HepG2 (cell line): ENCODE results near the gene DDR1. TPM values are rescaled to one million over a fixed set of nuclear protein-coding genes. Genes with fewer than 3 reads are reported as not detected.

Experiments used
- CTCF ChIP-seq: sonication (generic); formaldehyde crosslinking; IDR thresholded peaks from 2 replicates; pipeline ENCODE4 v1.5.0; 2020; ENCODE audit warnings: mild to moderate bottlenecking, missing genetic modification reagents, moderate library complexity
- HNF1B ChIP-seq: sonication (generic); formaldehyde crosslinking; IDR thresholded peaks from 2 replicates; pipeline ENCODE4 v1.5.1; 2020; ENCODE audit warnings: mild to moderate bottlenecking, moderate library complexity, missing genetic modification reagents
- KDM6A ChIP-seq: IDR thresholded peaks from 2 replicates; pipeline ENCODE4 v1.6.1; 2016; ENCODE audit warnings: low read depth
- MAFK ChIP-seq, 2 experiments: IDR thresholded peaks in 1 of 2; conservative IDR thresholded peaks in 1 of 2; 2 replicates each; pipeline ENCODE4 v1.6.1; 2011; ENCODE audit warnings: improper control_type of control experiment in 2 of 2, low read length in 2 of 2
- NRL ChIP-seq: sonication (generic); formaldehyde crosslinking; IDR thresholded peaks from 2 replicates; pipeline ENCODE4 v1.5.0; 2020; ENCODE audit warnings: missing genetic modification reagents, mild to moderate bottlenecking, moderate library complexity, borderline replicate concordance
- PCBP1 ChIP-seq: fragments of 200-400 bp; formaldehyde crosslinking; IDR thresholded peaks from 2 replicates; pipeline ENCODE4 v1.6.1; 2017; ENCODE audit warnings: mild to moderate bottlenecking, low read depth, low read length, borderline replicate concordance
- PRDM4 ChIP-seq: sonication (generic); formaldehyde crosslinking; IDR thresholded peaks from 2 replicates; pipeline ENCODE4 v1.9.0; 2021; ENCODE audit warnings: missing genetic modification reagents, borderline replicate concordance
- TBX2 ChIP-seq: sonication (generic); formaldehyde crosslinking; IDR thresholded peaks from 2 replicates; pipeline ENCODE4 v1.5.0; 2020; ENCODE audit warnings: missing genetic modification reagents, mild to moderate bottlenecking, borderline replicate concordance
- TFDP2 ChIP-seq: sonication (generic); formaldehyde crosslinking; IDR thresholded peaks from 2 replicates; pipeline ENCODE4 v1.4.0; 2020; ENCODE audit warnings: missing genetic modification reagents
- ZBTB7B ChIP-seq: sonication (generic); formaldehyde crosslinking; IDR thresholded peaks from 2 replicates; pipeline ENCODE4 v1.4.0; 2020; ENCODE audit warnings: missing genetic modification reagents
- ZNF407 ChIP-seq: sonication (generic); formaldehyde crosslinking; IDR thresholded peaks from one replicate; pipeline ENCODE4 v1.5.1; 2020; ENCODE audit warnings: mild to moderate bottlenecking, missing genetic modification reagents; ENCODE audit errors: not compliant biosample characterization
- ZNF496 ChIP-seq: sonication (generic); formaldehyde crosslinking; IDR thresholded peaks from 2 replicates; pipeline ENCODE4 v1.8.1; 2023; ENCODE audit warnings: mild to moderate bottlenecking, moderate library complexity, missing genetic modification reagents; ENCODE audit not compliant: insufficient replicate concordance
- ZNF510 ChIP-seq: sonication (generic); formaldehyde crosslinking; IDR thresholded peaks from 2 replicates; pipeline ENCODE4 v1.4.0; 2020; ENCODE audit warnings: low read depth, mild to moderate bottlenecking, missing genetic modification reagents
- ZSCAN9 ChIP-seq: IDR thresholded peaks from 2 replicates; pipeline ENCODE4 v1.6.1; 2016; ENCODE audit warnings: borderline replicate concordance
- polyA plus RNA-seq, 8 experiments: library from polyadenylated mRNA; depleted of rRNA in 3 of 8; stranded (reverse) in 7 of 8; unstranded in 1 of 8; fragments of >200 nt; fragmentation: Illumina TruSeq in 4 of 8; extraction: Trizol in 4 of 8; gene quantifications; 2 replicates each; pipeline versions ENCODE4 v1.2.1 to v1.2.3, GENCODE V29; 2011 to 2016; ENCODE audit warnings: low read depth in 4 of 8, missing spikeins in 1 of 8, mixed read lengths in 1 of 8; ENCODE audit not compliant: insufficient read depth in 1 of 8
- total RNA-seq, 5 experiments: library from RNA; depleted of rRNA; stranded (reverse); fragments of >200 nt; fragmentation: Illumina TruSeq; extraction: Trizol; gene quantifications; 2 replicates each; pipeline ENCODE4 v1.2.3, GENCODE V29; 2016; ENCODE audit warnings: low read depth in 1 of 5

Gene DDR1
- total and polyA plus RNA-seq, 2 of the 13 experiments (the other 11 are each of a cell fraction or from before 2014, with no cell fraction given), result 16.7 to 20.2 TPM

GRCh38 chr6:30915591-30915946 lies 31.2 kb downstream of the DDR1 start (continued):
- no peak for TF ChIP-seq PRDM4 (CRISPR knock-in tag)
- no peak for TF ChIP-seq ZBTB7B (CRISPR knock-in tag)
- TF ChIP-seq ZNF510 (CRISPR knock-in tag), result no peak
- TF ChIP-seq ZNF496 (CRISPR knock-in tag), result no peak
- TF ChIP-seq TFDP2, result no peak
- no peak for TF ChIP-seq ZNF407
- TF ChIP-seq ZSCAN9 (CRISPR knock-in tag), result no peak
- TF ChIP-seq MAFK (conservative IDR thresholded peaks at IDR 0.05 in 1 of 2, IDR thresholded peaks at IDR 0.05 in 1 of 2; ENCODE audit: low read length in 2 of 2), result no peak
- TF ChIP-seq HNF1B (CRISPR knock-in tag), result peak; percentile 57; the same call in 1 of the 2 replicates
- TF ChIP-seq KDM6A (CRISPR knock-in tag), result no peak
- TF ChIP-seq TBX2 (CRISPR knock-in tag), result peak; percentile 26; the same call in 1 of the 2 replicates
- TF ChIP-seq NRL, result peak; percentile 33; the same call in 1 of the 2 replicates
- peak; percentile 86 for TF ChIP-seq CTCF (CRISPR knock-in tag)
- TF ChIP-seq PCBP1, result no peak
